SHP77 (cell line): ENCODE results near the gene GTPBP1.

ENCODE experiments used
- DNase-seq, 2 experiments: peaks; one replicate each; lab custom pipeline; 2025; lab: John Stamatoyannopoulos, UW

GTPBP1 gene

GRCh38 chr22:38758276-38758945, 52.7 kb downstream of the GTPBP1 start:
- no peak for DNase-seq

- DNase-seq = no peak
Observed at GRCh38 chr22:38759005-38759404, 53.3 kb downstream of the GTPBP1 start.

GRCh38 chr22:38760477-38761201, 54.9 kb downstream of the GTPBP1 start:
- peak; percentile 72 to 78 for DNase-seq

- peak in 1 of 2 experiments; percentile 70 for DNase-seq
Observed at GRCh38 chr22:38761202-38762162, 55.7 kb downstream of the GTPBP1 start.

GRCh38 chr22:38762551-38762983, 56.8 kb downstream of the GTPBP1 start:
- DNase-seq = peak; percentile 16 to 47

- peak; percentile 81 to 85 for DNase-seq
Observed at GRCh38 chr22:38766076-38766777, 60.5 kb downstream of the GTPBP1 start.

GRCh38 chr22:38767313-38767712, 61.6 kb downstream of the GTPBP1 start:
- no peak for DNase-seq

GRCh38 chr22:38768036-38768435, 62.3 kb downstream of the GTPBP1 start:
- no peak for DNase-seq

GRCh38 chr22:38770257-38770949, 64.7 kb downstream of the GTPBP1 start:
- no peak for DNase-seq

GRCh38 chr22:38772623-38772873, 66.8 kb downstream of the GTPBP1 start:
- no peak for DNase-seq

- no peak for DNase-seq
Observed at GRCh38 chr22:38773363-38773946, 67.7 kb downstream of the GTPBP1 start.

- no peak for DNase-seq
Observed at GRCh38 chr22:38774496-38775166, 68.9 kb downstream of the GTPBP1 start.

- DNase-seq = no peak
Observed at GRCh38 chr22:38775656-38776055, 69.9 kb downstream of the GTPBP1 start.

GRCh38 chr22:38776086-38776485, 70.3 kb downstream of the GTPBP1 start:
- DNase-seq = no peak

- DNase-seq = no peak
Observed at GRCh38 chr22:38777087-38777671, 71.4 kb downstream of the GTPBP1 start.

GRCh38 chr22:38781033-38781432, 75.3 kb downstream of the GTPBP1 start:
- no peak for DNase-seq

GRCh38 chr22:38782402-38783094, 76.8 kb downstream of the GTPBP1 start:
- DNase-seq = no peak
